Loucy (cell line): ENCODE measurements around the gene MYO9A.

ENCODE experiments used
- H2AFZ ChIP-seq: fragments of 200-600 bp; sonication (generic); 2 replicates; pipeline ENCODE4 v1.6.0; 2016; ENCODE audit warnings: antibody characterized with exemption, mild to moderate bottlenecking, low read length, moderate library complexity
- H3F3A ChIP-seq: fragments of 200-600 bp; 2 replicates; pipeline ENCODE4 v1.6.0; 2016; ENCODE audit warnings: antibody characterized with exemption, low read depth, mild to moderate bottlenecking
- H3K27me3 ChIP-seq: fragments of 200-600 bp; sonication (generic); 2 replicates; pipeline ENCODE4 v1.6.1; 2014; ENCODE audit warnings: low read length, mild to moderate bottlenecking; ENCODE audit not compliant: insufficient read depth, poor library complexity, severe bottlenecking
- H3K36me3 ChIP-seq: fragments of 200-600 bp; sonication (generic); 2 replicates; pipeline ENCODE4 v1.6.1; 2016; ENCODE audit warnings: low read length; ENCODE audit not compliant: insufficient read depth
- H3K4me1 ChIP-seq: fragments of 200-600 bp; sonication (generic); 2 replicates; pipeline ENCODE4 v1.5.1; 2014; ENCODE audit warnings: low read length, mild to moderate bottlenecking; ENCODE audit not compliant: insufficient read depth, poor library complexity, severe bottlenecking
- H3K4me2 ChIP-seq: fragments of 200-600 bp; sonication (generic); 2 replicates; pipeline ENCODE4 v1.6.0; 2014; ENCODE audit warnings: antibody characterized with exemption, low read length, low read depth, mild to moderate bottlenecking; ENCODE audit not compliant: poor library complexity, severe bottlenecking
- H3K4me3 ChIP-seq: fragments of 200-600 bp; sonication (generic); 2 replicates; pipeline ENCODE4 v1.5.1; 2014; ENCODE audit warnings: low read length, mild to moderate bottlenecking, mixed read lengths; ENCODE audit not compliant: poor library complexity, severe bottlenecking
- H3K79me2 ChIP-seq: fragments of 200-600 bp; sonication (generic); 2 replicates; pipeline ENCODE4 v1.6.1; 2014; ENCODE audit warnings: low read length; ENCODE audit not compliant: insufficient read depth
- H3K9ac ChIP-seq: fragments of 200-600 bp; sonication (generic); 2 replicates; pipeline ENCODE4 v1.6.0; 2014; ENCODE audit warnings: mild to moderate bottlenecking, low read depth, low read length, moderate library complexity; ENCODE audit not compliant: poor library complexity, severe bottlenecking
- H3K9me2 ChIP-seq: fragments of 200-600 bp; sonication (generic); replicated peaks from 2 replicates; pipeline ENCODE4 v1.6.1; 2016; ENCODE audit warnings: low read depth, low read length, mixed read lengths
- H3K9me3 ChIP-seq: fragments of 200-600 bp; sonication (generic); 2 replicates; pipeline ENCODE4 v1.6.1; 2014; ENCODE audit warnings: mild to moderate bottlenecking, antibody characterized with exemption, low read length, low read depth; ENCODE audit not compliant: insufficient read depth
- H4K20me1 ChIP-seq: fragments of 200-600 bp; sonication (generic); 2 replicates; pipeline ENCODE4 v1.6.0; 2014; ENCODE audit warnings: antibody characterized with exemption, low read length, mild to moderate bottlenecking; ENCODE audit not compliant: insufficient read depth, poor library complexity, severe bottlenecking
- EZH2phosphoT487 ChIP-seq: fragments of 200-600 bp; IDR thresholded peaks from 2 replicates; pipeline ENCODE4 v1.6.1; 2018; ENCODE audit warnings: antibody characterized with exemption, mild to moderate bottlenecking, moderate library complexity, borderline replicate concordance
- TF ChIP-seq, protein P1 (sequence below): fragments of 200-600 bp; sonication (generic); conservative IDR thresholded peaks from 2 replicates; pipeline ENCODE4 v1.5.1; 2014; ENCODE audit warnings: mild to moderate bottlenecking, antibody characterized with exemption, low read length

The MYO9A gene

DNA sequence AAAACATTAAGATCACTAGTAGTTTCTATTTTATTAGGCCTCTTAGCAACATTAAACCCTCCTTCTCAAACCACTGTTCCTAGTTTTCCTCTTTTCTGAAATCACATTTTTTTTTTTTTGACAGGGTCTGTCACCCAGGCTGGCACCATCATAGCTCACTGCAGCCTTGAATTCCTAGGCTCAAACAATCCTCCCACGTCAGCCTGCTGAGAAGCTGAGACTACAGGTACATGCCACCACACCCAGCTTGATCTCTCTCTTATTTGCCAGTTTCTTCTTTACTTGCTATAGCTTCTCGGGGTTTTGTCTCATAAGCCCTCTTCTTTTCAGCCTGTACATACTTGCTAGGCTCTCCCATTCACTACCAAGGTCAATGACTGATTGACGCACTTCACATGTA lies 28.3 kb upstream of the MYO9A start:
- Histone ChIP-seq H3K4me1 (peaks cover 6% of the 10 kb centered on the region), H4K20me1 (no peaks in the 10 kb centered on the region), H3K4me3 (no peak overlapping the region), H3K4me2 (no peak overlapping the region), H3K9me2 (no peaks in the 10 kb centered on the region), H3K9me3 (no peaks in the 10 kb centered on the region), H3K36me3 (no peaks in the 10 kb centered on the region), H3F3A (no peaks in the 10 kb centered on the region), H2AFZ (no peak overlapping the region), H3K79me2 (no peaks in the 10 kb centered on the region), H3K9ac (no peak overlapping the region), H3K27me3 (no peaks in the 10 kb centered on the region)
- TF ChIP-seq EZH2phosphoT487, result no peak
- TF ChIP-seq, protein P1, sequence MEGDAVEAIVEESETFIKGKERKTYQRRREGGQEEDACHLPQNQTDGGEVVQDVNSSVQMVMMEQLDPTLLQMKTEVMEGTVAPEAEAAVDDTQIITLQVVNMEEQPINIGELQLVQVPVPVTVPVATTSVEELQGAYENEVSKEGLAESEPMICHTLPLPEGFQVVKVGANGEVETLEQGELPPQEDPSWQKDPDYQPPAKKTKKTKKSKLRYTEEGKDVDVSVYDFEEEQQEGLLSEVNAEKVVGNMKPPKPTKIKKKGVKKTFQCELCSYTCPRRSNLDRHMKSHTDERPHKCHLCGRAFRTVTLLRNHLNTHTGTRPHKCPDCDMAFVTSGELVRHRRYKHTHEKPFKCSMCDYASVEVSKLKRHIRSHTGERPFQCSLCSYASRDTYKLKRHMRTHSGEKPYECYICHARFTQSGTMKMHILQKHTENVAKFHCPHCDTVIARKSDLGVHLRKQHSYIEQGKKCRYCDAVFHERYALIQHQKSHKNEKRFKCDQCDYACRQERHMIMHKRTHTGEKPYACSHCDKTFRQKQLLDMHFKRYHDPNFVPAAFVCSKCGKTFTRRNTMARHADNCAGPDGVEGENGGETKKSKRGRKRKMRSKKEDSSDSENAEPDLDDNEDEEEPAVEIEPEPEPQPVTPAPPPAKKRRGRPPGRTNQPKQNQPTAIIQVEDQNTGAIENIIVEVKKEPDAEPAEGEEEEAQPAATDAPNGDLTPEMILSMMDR, result no peak

DNA sequence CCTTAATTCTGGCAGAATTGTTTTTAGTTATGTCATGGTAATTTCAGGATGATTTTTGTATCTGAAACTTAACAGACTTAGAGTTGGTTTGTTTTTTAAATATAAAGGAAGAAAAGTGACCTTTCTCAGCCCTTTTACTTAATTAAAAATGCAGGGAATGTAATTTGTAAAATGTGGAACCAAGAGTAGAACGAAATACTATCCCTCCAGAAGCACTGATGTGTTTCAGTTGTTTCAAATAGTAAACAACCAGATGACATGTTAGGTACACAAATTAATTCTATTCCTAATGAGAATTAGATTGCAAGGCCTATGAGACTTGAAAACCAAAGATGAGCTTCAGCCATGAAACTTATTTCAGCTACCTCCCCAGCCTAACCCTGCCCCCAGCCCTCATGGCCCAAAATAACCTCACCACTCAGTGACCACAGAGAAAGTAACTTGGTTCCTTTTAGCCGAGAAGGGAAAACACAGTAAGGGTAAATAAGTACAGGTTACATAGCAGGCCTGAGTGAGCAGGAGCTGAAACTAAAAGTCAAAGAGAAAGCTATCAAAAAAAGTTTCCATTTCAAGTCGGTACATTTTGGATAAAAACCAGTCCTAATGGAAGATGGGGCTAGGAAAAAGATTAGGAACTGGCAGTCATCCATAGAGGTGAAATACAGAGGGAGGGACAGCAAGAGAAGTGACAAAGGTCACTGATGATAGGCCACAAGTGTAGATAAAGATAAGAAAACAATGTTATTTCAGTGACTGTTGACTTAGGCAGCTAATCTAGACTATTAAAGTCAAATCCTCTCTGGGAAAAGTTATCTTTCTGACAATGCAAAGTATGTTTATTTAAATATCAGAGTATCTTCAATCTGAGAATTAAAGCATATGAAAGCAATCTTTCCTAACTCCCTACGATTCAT lies 23.5 kb upstream of the MYO9A start:
- Histone ChIP-seq H3K79me2 (no peaks in the 10 kb centered on the region), H2AFZ (no peak overlapping the region), H3K4me2 (peak overlapping the region; percentile 24), H3K9me3 (no peaks in the 10 kb centered on the region), H3K4me1 (peaks cover 11% of the 10 kb centered on the region), H3K27me3 (no peaks in the 10 kb centered on the region), H3K36me3 (no peaks in the 10 kb centered on the region), H4K20me1 (no peaks in the 10 kb centered on the region), H3K4me3 (no peak overlapping the region), H3K9ac (no peak overlapping the region), H3F3A (no peaks in the 10 kb centered on the region), H3K9me2 (no peaks in the 10 kb centered on the region)
- TF ChIP-seq EZH2phosphoT487, result no peak
- TF ChIP-seq, protein P1, result no peak

DNA sequence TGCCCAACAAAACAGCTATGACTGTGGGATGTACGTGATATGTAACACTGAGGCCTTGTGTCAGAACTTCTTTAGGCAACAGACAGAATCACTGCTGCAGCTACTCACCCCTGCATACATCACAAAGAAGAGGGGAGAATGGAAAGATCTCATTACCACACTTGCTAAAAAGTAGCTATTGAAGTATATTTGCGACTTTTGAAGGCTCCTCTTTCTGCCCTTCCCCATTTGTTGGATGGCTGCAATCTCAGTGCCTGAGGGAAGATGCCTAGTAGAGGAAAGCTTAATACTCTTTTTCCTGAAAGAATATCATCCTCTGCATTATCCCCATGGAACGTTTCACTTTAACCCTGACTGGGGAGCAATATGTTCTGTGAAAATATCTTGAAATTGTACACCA lies 22.1 kb upstream of the MYO9A start:
- TF ChIP-seq, protein P1, result no peak
- Histone ChIP-seq H3K4me3 (no peak overlapping the region), H3K4me2 (no peak overlapping the region), H3K79me2 (no peaks in the 10 kb centered on the region), H3K9me2 (no peaks in the 10 kb centered on the region), H3F3A (no peaks in the 10 kb centered on the region), H2AFZ (no peak overlapping the region), H3K36me3 (no peaks in the 10 kb centered on the region), H3K9ac (no peak overlapping the region), H3K9me3 (no peaks in the 10 kb centered on the region), H3K27me3 (no peaks in the 10 kb centered on the region), H3K4me1 (peaks cover 11% of the 10 kb centered on the region), H4K20me1 (no peaks in the 10 kb centered on the region)
